Measurements from ENCODE around the gene ERAL1.

GRCh38 chr17:28816540-28816939 lies 38.3 kb upstream of the ERAL1 start:
- TF ChIP-seq IRF1 (CRISPR knock-in tag; IDR thresholded peaks at IDR 0.05): no peak
- TF ChIP-seq ZNF121 (CRISPR knock-in tag; IDR thresholded peaks at IDR 0.05): no peak
- TF ChIP-seq FOXP1 (CRISPR knock-in tag; IDR thresholded peaks at IDR 0.05; ENCODE audit: borderline replicate concordance): no peak
- no peak for TF ChIP-seq CTCF (IDR thresholded peaks at IDR 0.05)

Data from WTC11 (cell line).